ENCODE results near the gene GLI1. TPM values are rescaled to one million over a fixed set of nuclear protein-coding genes. Genes with fewer than 3 reads are reported as not detected.

GLI1 gene
- polyA plus RNA-seq, 1 donor from 2014 or later, result 4.2 TPM

- H3K9ac ChIP-seq (ENCODE audit: low read length), result peak overlapping the region; percentile 25
- no peaks in the 10 kb centered on the region for H3K79me2 ChIP-seq (replicated peaks; ENCODE audit: insufficient read depth, low read length)
- H4K20me1 ChIP-seq (ENCODE audit: insufficient read depth), result no peaks in the 10 kb centered on the region
- H3F3A ChIP-seq (ENCODE audit: insufficient read depth, low read length, poor library complexity, severe bottlenecking), result no peaks in the 10 kb centered on the region
- H3K9me2 ChIP-seq (ENCODE audit: insufficient read depth, low read length), result no peaks in the 10 kb centered on the region
- no peak overlapping the region for H2AFZ ChIP-seq (ENCODE audit: low read depth, low read length)
- H3K4me2 ChIP-seq (ENCODE audit: low read length), result peak overlapping the region; percentile 90
- H3K4me3 ChIP-seq (ENCODE audit: low read length), result peak overlapping the region; percentile 67
- TF ChIP-seq REST (IDR thresholded peaks at IDR 0.05; ENCODE audit: borderline replicate concordance) (no peak), RAD21 (conservative IDR thresholded peaks at IDR 0.05) (peak; percentile 87), MXI1 (conservative IDR thresholded peaks at IDR 0.05; ENCODE audit: poor library complexity, severe bottlenecking) (peak; percentile 11), SMC3 (conservative IDR thresholded peaks at IDR 0.05; ENCODE audit: poor library complexity) (peak; percentile 85), EP300 (conservative IDR thresholded peaks at IDR 0.05; ENCODE audit: poor library complexity, severe bottlenecking) (no peak), CTCF (IDR thresholded peaks at IDR 0.05; ENCODE audit: poor library complexity, severe bottlenecking) (peak; percentile 97), POLR2AphosphoS5 (IDR thresholded peaks at IDR 0.05) (no peak)
- H3K27me3 ChIP-seq (ENCODE audit: insufficient read depth, low read depth, low read length), result peaks cover 39% of the 10 kb centered on the region
- H3K36me3 ChIP-seq (ENCODE audit: insufficient read depth, low read length), result no peaks in the 10 kb centered on the region
- H3K27ac ChIP-seq (ENCODE audit: low read length), result no peak overlapping the region
- no peaks in the 10 kb centered on the region for H3K9me3 ChIP-seq (ENCODE audit: low read length)
Measured at GRCh38 chr12:57459055-57459749, 383 bp upstream of the GLI1 start.

- no peaks in the 10 kb centered on the region for H3K79me2 ChIP-seq (replicated peaks; ENCODE audit: insufficient read depth, low read length)
- no peak overlapping the region for H2AFZ ChIP-seq (ENCODE audit: low read depth, low read length)
- no peak for TF ChIP-seq TAF1 (IDR thresholded peaks at IDR 0.05; ENCODE audit: low read depth)
- no peak for TF ChIP-seq MXI1 (conservative IDR thresholded peaks at IDR 0.05; ENCODE audit: poor library complexity, severe bottlenecking)
- no peak for TF ChIP-seq EP300 (conservative IDR thresholded peaks at IDR 0.05; ENCODE audit: poor library complexity, severe bottlenecking)
- TF ChIP-seq POLR2AphosphoS5 (IDR thresholded peaks at IDR 0.05), result no peak
- no peak for TF ChIP-seq EZH2 (IDR thresholded peaks at IDR 0.05; ENCODE audit: borderline replicate concordance, insufficient read depth, low read length, poor library complexity, severe bottlenecking)
- no peaks in the 10 kb centered on the region for H4K20me1 ChIP-seq (ENCODE audit: insufficient read depth)
- no peaks in the 10 kb centered on the region for H3K9me3 ChIP-seq (ENCODE audit: low read length)
- H3K4me3 ChIP-seq (ENCODE audit: low read length), result peak overlapping the region; percentile 67
- no peak overlapping the region for H3K27ac ChIP-seq (ENCODE audit: low read length)
- no peaks in the 10 kb centered on the region for H3F3A ChIP-seq (ENCODE audit: insufficient read depth, low read length, poor library complexity, severe bottlenecking)
- H3K36me3 ChIP-seq (ENCODE audit: insufficient read depth, low read length), result no peaks in the 10 kb centered on the region
- H3K9ac ChIP-seq (ENCODE audit: low read length), result no peak overlapping the region
- peaks cover 39% of the 10 kb centered on the region for H3K27me3 ChIP-seq (ENCODE audit: insufficient read depth, low read depth, low read length)
- no peak overlapping the region for H3K4me2 ChIP-seq (ENCODE audit: low read length)
- no peaks in the 10 kb centered on the region for H3K9me2 ChIP-seq (ENCODE audit: insufficient read depth, low read length)
Measured at GRCh38 chr12:57460468-57460784, 841 bp downstream of the GLI1 start.

All from neural cell (in vitro differentiated cells).